Activated CD8-positive, alpha-beta T cell treated with anti-CD3 and anti-CD28 coated beads, Interleukin-2, amount 10 ng/mL, durations not matched to agents 7 days and 5 days (primary cell): ENCODE results near the gene HPD. TPM values are rescaled to one million over a fixed set of nuclear protein-coding genes. Genes with fewer than 3 reads are reported as not detected.
A peak's percentile ranks its signal among the peaks of the same experiment; 100 is the strongest.

Source experiments
- ATAC-seq: fragments of 150-1000 bp; cut with Tn5 transposase; one replicate; pipeline ENCODE4 v1.10.0; 2021; ENCODE audit warnings: moderate library complexity
- CTCF ChIA-PET: fragments of 350-600 bp; sonication (Branson Sonifier 250); formaldehyde crosslinking; loops from one replicate; lab custom pipeline; 2021; ENCODE audit warnings: antibody characterized with exemption; lab: Charles Lee
- POLR2A ChIA-PET: fragments of 350-600 bp; sonication (Branson Sonifier 250); formaldehyde crosslinking; loops from one replicate; lab custom pipeline; 2021; ENCODE audit warnings: antibody characterized with exemption; lab: Charles Lee
- DNase-seq: peaks from one replicate; pipeline ENCODE4 v3.0.0-alpha.2; 2020
- H3K27ac Mint-ChIP-seq: one replicate; pipeline ENCODE4 v1.8.0; 2021; ENCODE audit warnings: mild to moderate bottlenecking, mixed read lengths
- H3K27me3 Mint-ChIP-seq: one replicate; pipeline ENCODE4 v1.8.0; 2021; ENCODE audit warnings: low read depth, mixed read lengths
- H3K36me3 Mint-ChIP-seq: one replicate; pipeline ENCODE4 v1.8.0; 2021; ENCODE audit warnings: low read depth, mixed read lengths
- H3K4me1 Mint-ChIP-seq: one replicate; pipeline ENCODE4 v1.8.0; 2021; ENCODE audit warnings: low read depth, mixed read lengths
- H3K4me3 Mint-ChIP-seq: one replicate; pipeline ENCODE4 v1.8.0; 2021; ENCODE audit warnings: mild to moderate bottlenecking, mixed read lengths
- H3K9me3 Mint-ChIP-seq: one replicate; pipeline ENCODE4 v1.8.0; 2022; ENCODE audit warnings: mixed read lengths; ENCODE audit not compliant: insufficient read depth
- total RNA-seq, 2 experiments: library from RNA; stranded (reverse); gene quantifications; one replicate each; pipeline ENCODE4 v1.2.3, GENCODE V29; 2021

Gene HPD
- total RNA-seq, 2 experiments from 2014 or later, result not detected

- peak overlapping the region; percentile 99 for H3K4me3 Mint-ChIP-seq
- peak overlapping the region; percentile 96 for H3K27ac Mint-ChIP-seq
- no peaks in the 10 kb centered on the region for H3K27me3 Mint-ChIP-seq
- peaks cover 2% of the 10 kb centered on the region for H3K36me3 Mint-ChIP-seq
- no peak for DNase-seq
- ChIA-PET CTCF (interaction anchor here (1.0 to 5.8 kb wide), 3 partner anchors 21 to 48 kb away, joined by 3 to 44 read pairs (median 5); partner anchors contain the start of genes PSMD9 and RHOF), POLR2A (no interaction called here)
- no peak for ATAC-seq
- peaks cover 22% of the 10 kb centered on the region for H3K4me1 Mint-ChIP-seq
- no peaks in the 10 kb centered on the region for H3K9me3 Mint-ChIP-seq
Measured at GRCh38 chr12:121839993-121840761, 18.5 kb downstream of the HPD start.

DNA sequence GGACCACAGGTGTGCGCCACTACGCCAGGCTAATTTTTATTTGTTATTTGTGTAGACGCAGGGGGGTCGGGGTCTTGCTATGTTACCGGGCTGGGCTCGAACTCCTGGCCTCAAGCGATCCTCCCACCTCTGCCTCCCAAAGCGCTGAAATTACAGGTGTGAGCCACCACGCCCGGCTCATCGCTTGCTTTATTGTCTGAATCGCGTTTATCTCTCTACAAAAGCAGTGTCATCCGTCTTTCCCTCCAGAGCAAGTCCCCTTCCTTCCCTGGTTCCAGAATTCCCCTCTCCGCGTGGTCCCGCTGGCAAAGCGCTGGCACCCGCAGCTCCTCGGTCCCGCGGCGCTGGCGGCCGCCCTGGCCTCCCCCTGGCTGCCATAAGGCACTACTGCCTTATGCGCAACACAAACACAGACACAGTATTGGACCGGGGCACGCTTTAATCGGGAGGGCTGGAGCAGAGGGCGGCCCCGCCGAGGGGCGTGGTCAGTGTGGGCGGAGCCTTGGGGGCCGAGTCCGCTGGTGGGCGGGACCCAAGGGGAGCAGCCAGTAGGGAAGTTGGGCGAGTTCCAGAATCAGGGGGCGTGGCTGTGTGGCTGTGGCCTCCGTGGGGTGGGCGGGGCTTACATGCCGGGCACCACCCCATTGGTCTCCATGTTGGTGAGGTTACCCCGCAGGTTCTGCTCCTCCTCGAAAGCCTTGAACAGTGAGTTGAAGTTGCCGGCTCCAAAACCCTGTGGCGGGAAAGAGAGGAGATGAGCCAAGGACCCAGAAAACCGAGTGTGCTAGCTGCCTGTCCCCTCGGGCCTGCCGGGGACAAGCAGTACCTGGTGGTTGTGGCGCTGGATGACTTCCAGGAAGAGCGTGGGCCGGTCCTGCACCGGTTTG, 19.3 kb downstream of the HPD start:
- DNase-seq, result peak; percentile 99
- peak overlapping the region; percentile 96 for H3K27ac Mint-ChIP-seq
- H3K4me3 Mint-ChIP-seq, result peak overlapping the region; percentile 99
- H3K9me3 Mint-ChIP-seq, result no peaks in the 10 kb centered on the region
- peak; percentile 99 for ATAC-seq
- H3K4me1 Mint-ChIP-seq, result peaks cover 22% of the 10 kb centered on the region
- H3K27me3 Mint-ChIP-seq, result no peaks in the 10 kb centered on the region
- ChIA-PET CTCF (interaction anchor here (1.0 to 5.8 kb wide), 5 partner anchors 22 to 49 kb away, joined by 3 to 44 read pairs (median 4); partner anchors contain the start of genes PSMD9 and RHOF), POLR2A (interaction anchor here (0.6 to 1.0 kb wide), 2 partner anchors 38 to 45 kb away, joined by 3 read pairs; partner anchors contain the start of gene RHOF)
- peaks cover 2% of the 10 kb centered on the region for H3K36me3 Mint-ChIP-seq

DNA sequence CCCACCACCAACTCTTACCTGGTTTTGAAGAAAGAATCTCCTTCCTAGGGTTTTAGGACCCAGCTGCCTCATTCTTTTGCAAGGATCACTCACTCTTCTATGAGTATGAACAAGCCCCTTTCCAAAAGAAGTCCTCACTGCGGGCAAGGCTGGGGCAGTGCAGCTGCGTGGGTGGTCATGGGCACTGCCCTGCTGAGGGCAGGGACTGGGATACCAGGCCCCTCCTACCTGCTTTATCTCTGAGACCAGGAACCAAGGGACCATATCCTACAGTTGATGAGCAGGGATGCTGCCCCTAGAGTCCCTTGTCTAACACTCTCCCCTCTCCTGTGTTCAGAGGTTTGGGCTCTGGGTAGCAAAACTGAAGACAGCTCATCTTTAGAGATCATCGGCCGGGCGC, 20.5 kb downstream of the HPD start:
- DNase-seq, result no peak
- H3K27ac Mint-ChIP-seq, result no peak overlapping the region
- no peaks in the 10 kb centered on the region for H3K27me3 Mint-ChIP-seq
- H3K4me1 Mint-ChIP-seq, result peaks cover 19% of the 10 kb centered on the region
- no peak overlapping the region for H3K4me3 Mint-ChIP-seq
- CTCF ChIA-PET, result interaction anchor here (1.1 to 5.8 kb wide), 5 partner anchors 22 to 51 kb away, joined by 3 to 44 read pairs (median 14); partner anchors contain the start of genes PSMD9 and RHOF
- POLR2A ChIA-PET, result interaction anchor here (0.8 to 1.6 kb wide), 4 partner anchors 11 to 39 kb away, joined by 3 to 4 read pairs (median 3); no protein-coding TSS in a partner anchor
- peaks cover 2% of the 10 kb centered on the region for H3K36me3 Mint-ChIP-seq
- no peak for ATAC-seq
- H3K9me3 Mint-ChIP-seq, result no peaks in the 10 kb centered on the region

- Mint-ChIP-seq H3K9me3 (no peaks in the 10 kb centered on the region), H3K27me3 (no peaks in the 10 kb centered on the region), H3K4me3 (no peak overlapping the region), H3K27ac (no peak overlapping the region), H3K4me1 (peaks cover 19% of the 10 kb centered on the region), H3K36me3 (peaks cover 2% of the 10 kb centered on the region)
- ATAC-seq (no peak), DNase-seq (no peak)
- CTCF ChIA-PET, result interaction anchor here (1.0 to 5.8 kb wide), 5 partner anchors 10 to 51 kb away, joined by 3 to 44 read pairs (median 14); partner anchors contain the start of genes PSMD9 and RHOF
- POLR2A ChIA-PET, result interaction anchor here (0.8 to 1.6 kb wide), 4 partner anchors 11 to 38 kb away, joined by 3 to 4 read pairs (median 3); no protein-coding TSS in a partner anchor
Measured at GRCh38 chr12:121837680-121838079, 21.0 kb downstream of the HPD start.

GRCh38 chr12:121831571-121832245, 27.0 kb downstream of the HPD start:
- peaks cover 42% of the 10 kb centered on the region for H3K36me3 Mint-ChIP-seq
- H3K27me3 Mint-ChIP-seq, result no peaks in the 10 kb centered on the region
- DNase-seq (no peak), ATAC-seq (no peak)
- CTCF ChIA-PET, result no interaction called here
- no peak overlapping the region for H3K27ac Mint-ChIP-seq
- POLR2A ChIA-PET, result no interaction called here
- H3K4me1 Mint-ChIP-seq, result no peaks in the 10 kb centered on the region
- H3K9me3 Mint-ChIP-seq, result no peaks in the 10 kb centered on the region
- H3K4me3 Mint-ChIP-seq, result no peak overlapping the region

GRCh38 chr12:121830588-121831265, 27.9 kb downstream of the HPD start:
- no peak overlapping the region for H3K4me3 Mint-ChIP-seq
- no peaks in the 10 kb centered on the region for H3K9me3 Mint-ChIP-seq
- ATAC-seq, result no peak
- no peak overlapping the region for H3K27ac Mint-ChIP-seq
- H3K27me3 Mint-ChIP-seq, result no peaks in the 10 kb centered on the region
- no peak for DNase-seq
- no peaks in the 10 kb centered on the region for H3K4me1 Mint-ChIP-seq
- ChIA-PET POLR2A (no interaction called here), CTCF (interaction anchor here (1.4 kb wide), 1 partner anchor 18 kb away, joined by 3 read pairs; no protein-coding TSS in a partner anchor)
- peaks cover 49% of the 10 kb centered on the region for H3K36me3 Mint-ChIP-seq

GRCh38 chr12:121830134-121830533, 28.5 kb downstream of the HPD start:
- Mint-ChIP-seq H3K9me3 (no peaks in the 10 kb centered on the region), H3K27me3 (no peaks in the 10 kb centered on the region), H3K36me3 (peaks cover 52% of the 10 kb centered on the region), H3K4me3 (no peak overlapping the region), H3K27ac (no peak overlapping the region), H3K4me1 (no peaks in the 10 kb centered on the region)
- no peak for ATAC-seq
- no peak for DNase-seq
- ChIA-PET POLR2A (no interaction called here), CTCF (interaction anchor here (0.6 to 1.4 kb wide), 2 partner anchors 18 to 35 kb away, joined by 3 read pairs; no protein-coding TSS in a partner anchor)

- no peaks in the 10 kb centered on the region for H3K9me3 Mint-ChIP-seq
- H3K4me3 Mint-ChIP-seq, result no peak overlapping the region
- H3K36me3 Mint-ChIP-seq, result peaks cover 56% of the 10 kb centered on the region
- H3K27me3 Mint-ChIP-seq, result no peaks in the 10 kb centered on the region
- no peaks in the 10 kb centered on the region for H3K4me1 Mint-ChIP-seq
- no peak for ATAC-seq
- H3K27ac Mint-ChIP-seq, result peak overlapping the region; percentile 29
- POLR2A ChIA-PET, result interaction anchor here (0.9 kb wide), 1 partner anchor 59 kb away, joined by 3 read pairs; the partner anchor contains the start of gene PSMD9
- no peak for DNase-seq
- CTCF ChIA-PET, result interaction anchor here (0.6 to 1.4 kb wide), 2 partner anchors 17 to 35 kb away, joined by 3 read pairs; no protein-coding TSS in a partner anchor
Measured at GRCh38 chr12:121829250-121829918, 29.3 kb downstream of the HPD start.

DNA sequence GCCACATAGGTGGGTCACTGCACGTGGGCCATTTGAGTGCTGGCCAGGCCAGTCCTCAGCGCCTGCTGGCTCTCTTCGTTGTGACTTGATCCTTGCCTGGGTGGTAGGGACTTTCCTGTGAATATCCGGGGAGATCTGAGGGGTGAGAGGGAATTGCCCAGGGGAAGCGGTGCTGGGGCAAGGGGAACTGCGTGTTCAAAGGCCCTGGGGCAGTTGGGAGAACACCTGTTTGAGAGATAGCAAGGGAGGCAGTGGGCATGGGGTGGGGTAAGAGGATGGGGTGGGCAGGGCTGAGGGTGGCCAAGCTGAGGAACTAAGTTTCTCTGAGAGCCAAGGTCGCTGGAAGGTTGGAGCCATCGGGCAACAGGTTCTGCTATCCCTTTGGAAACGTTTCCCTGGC, 29.8 kb downstream of the HPD start:
- no peak for DNase-seq
- peaks cover 58% of the 10 kb centered on the region for H3K36me3 Mint-ChIP-seq
- H3K27ac Mint-ChIP-seq, result no peak overlapping the region
- no peaks in the 10 kb centered on the region for H3K27me3 Mint-ChIP-seq
- ChIA-PET CTCF (interaction anchor here (1.2 to 1.9 kb wide), 2 partner anchors 8 to 34 kb away, joined by 3 to 8 read pairs; partner anchors contain the start of gene RHOF), POLR2A (interaction anchor here (0.9 kb wide), 1 partner anchor 60 kb away, joined by 3 read pairs; the partner anchor contains the start of gene PSMD9)
- H3K4me3 Mint-ChIP-seq, result no peak overlapping the region
- H3K9me3 Mint-ChIP-seq, result no peaks in the 10 kb centered on the region
- H3K4me1 Mint-ChIP-seq, result no peaks in the 10 kb centered on the region
- no peak for ATAC-seq

GRCh38 chr12:121828306-121828705, 30.4 kb downstream of the HPD start:
- no peaks in the 10 kb centered on the region for H3K4me1 Mint-ChIP-seq
- peaks cover 63% of the 10 kb centered on the region for H3K36me3 Mint-ChIP-seq
- H3K27ac Mint-ChIP-seq, result no peak overlapping the region
- ATAC-seq (no peak), DNase-seq (no peak)
- no peak overlapping the region for H3K4me3 Mint-ChIP-seq
- CTCF ChIA-PET, result interaction anchor here (1.2 to 1.9 kb wide), 2 partner anchors 9 to 34 kb away, joined by 3 to 8 read pairs; partner anchors contain the start of gene RHOF
- POLR2A ChIA-PET, result no interaction called here
- no peaks in the 10 kb centered on the region for H3K9me3 Mint-ChIP-seq
- no peaks in the 10 kb centered on the region for H3K27me3 Mint-ChIP-seq
